ENCODE measurements around the gene SRGAP3.

Gene SRGAP3

GRCh38 chr3:9137676-9138075, 111.8 kb downstream of the SRGAP3 start:
- no peak for DNase-seq

- no peak for DNase-seq
Observed at GRCh38 chr3:9136746-9137465, 112.5 kb downstream of the SRGAP3 start.

GRCh38 chr3:9135930-9136525, 113.4 kb downstream of the SRGAP3 start:
- no peak for DNase-seq

- DNase-seq = no peak
Observed at GRCh38 chr3:9135526-9135925, 113.9 kb downstream of the SRGAP3 start.

DNA sequence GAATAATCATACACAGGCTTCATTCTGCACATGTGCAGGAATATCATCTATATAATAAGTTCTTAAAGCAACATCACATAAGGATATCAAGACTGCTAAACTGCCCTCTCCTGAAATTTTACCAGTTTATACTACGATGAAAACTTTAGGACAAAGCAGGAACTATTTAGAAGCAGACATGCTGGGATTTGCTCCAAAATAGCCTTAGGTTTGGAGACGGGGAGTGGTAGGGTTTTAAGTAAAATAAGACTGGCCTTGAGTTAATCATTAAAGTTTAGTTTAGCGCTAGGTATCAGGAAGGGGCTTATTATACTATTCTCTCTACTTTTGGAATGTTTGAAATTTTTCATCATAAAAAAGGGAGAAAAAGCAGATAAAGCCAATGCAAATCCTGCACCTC, 115.8 kb downstream of the SRGAP3 start:
- no peak for DNase-seq

DNA sequence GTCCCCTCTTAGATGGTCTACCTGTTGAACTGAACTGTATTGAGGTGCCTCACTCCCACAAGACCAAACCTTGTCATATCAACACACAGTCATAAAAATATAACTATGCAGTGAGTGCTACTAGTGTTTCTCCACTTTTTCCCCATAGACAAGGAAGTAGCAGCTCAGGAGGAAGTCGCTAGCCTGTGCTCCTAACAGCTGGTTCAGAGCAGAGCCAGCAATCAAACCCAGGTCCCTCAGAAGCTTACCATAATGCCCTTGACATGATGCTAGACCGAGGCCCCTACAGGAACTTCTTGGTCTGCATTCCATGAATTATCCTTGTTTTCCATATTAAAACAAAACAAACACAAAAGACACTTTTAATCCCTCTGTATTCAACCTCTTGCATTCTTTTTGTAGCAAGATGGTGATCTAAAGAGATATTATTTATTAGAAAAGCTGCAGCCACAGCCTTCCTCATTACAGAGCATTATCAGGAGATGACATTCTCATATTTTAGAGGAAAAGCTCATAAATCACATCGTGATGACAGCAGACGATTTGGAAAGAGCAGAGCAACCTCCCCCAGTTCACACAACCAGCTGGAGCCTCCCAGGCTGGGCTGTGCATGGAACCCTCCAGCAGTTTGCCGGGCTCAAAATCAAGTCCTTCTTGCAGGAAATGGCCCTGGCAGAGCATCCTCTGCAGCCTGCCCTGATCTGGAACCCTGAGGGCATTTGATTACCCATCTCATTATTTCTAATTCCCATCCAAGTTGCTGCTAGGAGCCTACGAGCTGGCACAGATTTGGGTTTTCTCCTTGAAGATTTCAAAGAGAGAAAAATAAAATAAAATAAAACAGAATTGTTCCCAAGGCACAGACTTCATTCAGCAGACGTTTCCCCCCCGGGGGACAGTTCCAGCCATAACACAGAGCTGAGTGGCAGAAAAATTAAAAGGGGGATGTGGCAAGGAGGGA, 118.8 kb downstream of the SRGAP3 start:
- no peak for DNase-seq

GRCh38 chr3:9129365-9129764, 120.1 kb downstream of the SRGAP3 start:
- no peak for DNase-seq

GRCh38 chr3:9125278-9125951, 124.0 kb downstream of the SRGAP3 start:
- no peak for DNase-seq

- DNase-seq = no peak
Observed at GRCh38 chr3:9124730-9125129, 124.7 kb downstream of the SRGAP3 start.

DNA sequence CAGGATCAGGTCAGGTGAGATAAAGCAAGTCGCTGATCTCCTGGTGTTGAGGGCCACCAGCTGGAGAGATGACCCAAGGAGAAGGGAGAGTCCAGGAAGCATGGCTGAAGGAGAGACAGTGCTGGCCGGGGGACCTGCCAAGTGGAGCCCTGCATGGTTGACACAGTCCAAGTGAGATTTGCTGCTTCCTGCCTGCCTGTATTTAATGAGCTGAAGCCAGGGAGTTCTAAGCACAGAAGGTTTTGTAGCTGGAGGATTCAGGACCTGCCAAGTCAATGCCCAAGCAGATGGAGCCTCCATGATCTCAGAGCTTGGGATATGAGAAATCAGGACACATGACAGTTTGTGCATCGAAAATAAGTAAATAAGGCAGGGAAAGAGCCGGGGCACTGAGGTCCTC, 125.6 kb downstream of the SRGAP3 start:
- no peak for DNase-seq

DNA sequence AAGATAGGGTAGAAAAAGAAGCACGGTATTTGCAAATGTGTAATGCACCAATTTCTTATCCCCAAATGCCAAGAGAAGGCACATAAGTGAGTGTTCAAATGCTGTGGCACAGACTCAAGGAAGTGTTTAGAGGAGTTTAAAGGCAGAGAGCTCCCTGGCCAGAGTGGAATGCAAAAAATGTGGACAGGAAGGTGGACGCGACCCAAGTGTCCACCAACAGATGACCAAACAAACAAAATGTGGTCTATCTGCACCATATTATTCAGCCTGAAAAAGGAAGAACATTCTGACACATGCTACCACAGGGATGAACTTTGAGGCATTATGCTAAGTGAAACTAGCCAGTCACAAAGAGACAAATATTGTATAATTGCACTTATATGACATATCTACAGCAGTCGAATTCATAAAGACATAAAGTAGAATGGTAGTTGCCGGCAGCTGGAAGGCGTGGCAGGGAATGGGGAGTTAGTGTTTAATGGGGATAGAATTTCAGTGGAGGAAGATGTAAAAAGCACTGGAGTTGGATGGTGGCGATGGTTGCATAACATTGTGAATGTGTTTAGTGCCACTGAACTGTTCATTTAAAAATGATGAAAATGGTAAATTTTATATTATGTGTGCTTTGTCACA, 126.6 kb downstream of the SRGAP3 start:
- DNase-seq = no peak

- no peak for DNase-seq
Observed at GRCh38 chr3:9121366-9122001, 128.0 kb downstream of the SRGAP3 start.

- DNase-seq = no peak
Observed at GRCh38 chr3:9119331-9119730, 130.1 kb downstream of the SRGAP3 start.

- no peak for DNase-seq
Observed at GRCh38 chr3:9118222-9118621, 131.2 kb downstream of the SRGAP3 start.

DNA sequence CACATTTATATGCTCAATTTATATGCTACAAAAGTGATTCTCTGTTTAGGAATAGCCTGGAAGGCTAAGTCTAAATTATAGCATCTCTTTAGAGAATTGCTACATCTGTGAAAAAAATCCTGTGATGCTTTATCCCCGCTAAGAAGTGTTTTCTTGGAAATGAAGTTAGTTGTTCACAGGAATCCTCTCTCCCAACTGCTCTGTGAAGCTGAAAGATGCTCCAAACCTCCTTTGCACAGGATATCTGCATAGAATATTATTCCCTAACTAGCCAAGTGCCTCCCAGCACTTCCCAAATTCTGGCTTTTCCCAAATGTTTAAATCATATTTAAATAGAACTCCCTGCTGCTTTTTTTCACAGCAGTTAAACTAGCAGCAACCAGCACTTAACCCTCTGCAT, 132.2 kb downstream of the SRGAP3 start:
- DNase-seq = no peak

GRCh38 chr3:9116336-9116735, 133.1 kb downstream of the SRGAP3 start:
- DNase-seq = no peak

GRCh38 chr3:9115336-9115735, 134.1 kb downstream of the SRGAP3 start:
- no peak for DNase-seq

DNA sequence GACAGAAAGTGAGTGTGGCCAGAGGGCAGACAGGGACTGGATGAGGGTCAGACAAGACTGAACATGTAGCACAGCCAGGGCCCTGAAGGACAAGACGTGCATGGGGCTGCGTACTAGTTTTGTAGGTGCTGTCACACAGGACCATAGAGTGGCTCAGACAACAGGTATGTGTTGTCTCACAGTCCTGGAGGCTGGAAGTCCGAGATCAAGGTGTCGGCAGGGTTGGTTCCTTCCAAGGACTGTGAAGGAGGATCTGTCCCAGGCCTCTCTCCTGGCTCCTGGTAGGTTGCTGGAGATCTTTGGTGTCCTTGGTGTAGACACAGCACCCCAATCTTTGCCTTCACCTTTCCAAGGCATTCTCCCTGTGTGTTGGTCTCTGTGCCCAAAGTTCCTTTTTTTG, 136.4 kb downstream of the SRGAP3 start:
- no peak for DNase-seq

- DNase-seq = no peak
Observed at GRCh38 chr3:9111866-9112265, 137.6 kb downstream of the SRGAP3 start.

DNA sequence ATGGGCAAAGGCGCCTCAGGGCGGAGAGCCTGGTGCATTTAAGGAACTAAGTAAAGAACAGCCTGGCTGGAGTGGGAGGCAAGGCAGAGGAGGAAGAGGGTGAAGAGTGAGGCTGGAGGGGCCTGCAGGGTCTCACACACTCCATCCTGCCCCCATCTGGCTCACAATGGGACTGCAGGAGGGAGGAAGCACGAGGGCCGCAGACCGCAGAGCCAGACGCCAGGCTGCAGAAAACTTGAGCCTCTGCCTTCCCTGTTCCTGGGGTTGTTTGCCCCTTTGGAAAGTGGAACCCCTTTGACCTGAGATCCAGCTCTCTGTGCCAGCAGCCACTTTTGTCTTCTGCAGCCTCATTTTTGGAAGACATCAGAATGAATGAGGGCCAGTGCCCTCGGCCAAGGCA, 138.0 kb downstream of the SRGAP3 start:
- no peak for DNase-seq

- DNase-seq = no peak
Observed at GRCh38 chr3:9110802-9111201, 138.6 kb downstream of the SRGAP3 start.

DNA sequence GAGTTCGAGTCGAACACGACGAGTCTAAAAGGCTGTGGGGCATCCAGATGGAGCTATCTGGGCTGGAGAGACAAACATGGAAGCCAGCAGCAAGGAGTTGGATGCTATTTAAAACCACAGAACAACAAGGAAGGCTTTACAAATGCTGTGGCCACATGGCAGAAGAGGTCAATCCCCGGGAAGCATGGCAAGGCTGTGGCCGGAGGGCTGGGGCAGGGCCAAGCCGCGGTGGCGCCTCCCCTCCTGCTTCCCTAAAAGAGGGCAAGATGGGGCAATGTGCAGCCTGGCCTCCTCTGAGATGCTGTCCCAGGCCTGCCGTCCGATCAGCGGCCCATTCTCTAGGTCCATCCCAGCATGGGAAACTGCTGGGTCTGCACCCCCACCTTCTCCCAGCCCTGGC, 139.1 kb downstream of the SRGAP3 start:
- DNase-seq = no peak

All from DMS79 treated with DMSO at 0.1 percent for 48 hours (cell line).